Stimulated activated CD4-positive, alpha-beta T cell treated with anti-CD3 and anti-CD28 coated beads, Interleukin-1b, Interleukin-23, amount 100 ng/mL, for 24 hours (primary cell): ENCODE data around the gene TMEM221.
A peak's percentile ranks its signal among the peaks of the same experiment; 100 is the strongest.

Experiments
- DNase-seq, 4 experiments: peaks; one replicate each; pipeline ENCODE4 v3.0.0-alpha.2; 2020; ENCODE audit warnings: low read depth in 4 of 4, low spot score in 1 of 4

TMEM221 gene

DNA sequence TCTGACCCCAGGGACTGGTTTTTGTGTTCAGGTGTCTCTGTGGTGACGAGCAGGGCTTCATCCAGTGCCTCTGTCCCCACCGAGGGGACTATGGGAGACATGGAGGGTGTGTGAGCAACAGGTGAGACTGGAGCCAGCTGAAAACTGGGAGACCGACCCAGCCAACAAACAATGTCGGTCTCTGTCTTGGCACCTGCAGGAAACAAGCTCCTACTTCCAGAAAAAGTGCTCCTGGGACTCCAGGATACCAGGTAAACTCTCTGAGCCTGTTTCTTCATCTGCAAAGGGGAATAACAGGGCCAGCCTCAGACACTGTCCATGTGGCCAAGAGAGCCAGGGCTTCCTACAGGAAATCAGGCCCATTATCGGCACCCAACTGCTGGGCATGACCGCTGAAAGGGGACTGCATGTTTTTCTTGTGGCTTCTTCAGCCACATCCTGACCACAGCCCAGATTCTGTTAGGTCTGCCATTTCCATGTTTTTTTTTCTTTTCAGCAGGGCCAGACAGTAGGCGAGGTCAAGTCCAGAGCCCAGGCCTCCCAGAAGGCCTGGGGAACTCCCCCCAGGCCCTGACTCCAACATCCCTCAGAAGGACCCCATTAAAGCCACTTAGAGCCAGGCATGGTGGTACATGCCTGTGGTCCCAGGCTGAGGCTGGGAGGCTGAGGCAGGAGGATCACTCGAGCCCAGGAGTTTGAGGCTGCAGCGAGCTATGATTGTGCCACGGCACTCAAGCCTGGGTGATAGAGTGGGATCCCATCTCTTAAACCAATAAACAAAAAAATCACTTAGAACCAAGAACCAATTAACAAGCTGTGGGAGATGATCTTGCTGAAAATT, 42.2 kb downstream of the TMEM221 start:
- DNase-seq: no peak

DNA sequence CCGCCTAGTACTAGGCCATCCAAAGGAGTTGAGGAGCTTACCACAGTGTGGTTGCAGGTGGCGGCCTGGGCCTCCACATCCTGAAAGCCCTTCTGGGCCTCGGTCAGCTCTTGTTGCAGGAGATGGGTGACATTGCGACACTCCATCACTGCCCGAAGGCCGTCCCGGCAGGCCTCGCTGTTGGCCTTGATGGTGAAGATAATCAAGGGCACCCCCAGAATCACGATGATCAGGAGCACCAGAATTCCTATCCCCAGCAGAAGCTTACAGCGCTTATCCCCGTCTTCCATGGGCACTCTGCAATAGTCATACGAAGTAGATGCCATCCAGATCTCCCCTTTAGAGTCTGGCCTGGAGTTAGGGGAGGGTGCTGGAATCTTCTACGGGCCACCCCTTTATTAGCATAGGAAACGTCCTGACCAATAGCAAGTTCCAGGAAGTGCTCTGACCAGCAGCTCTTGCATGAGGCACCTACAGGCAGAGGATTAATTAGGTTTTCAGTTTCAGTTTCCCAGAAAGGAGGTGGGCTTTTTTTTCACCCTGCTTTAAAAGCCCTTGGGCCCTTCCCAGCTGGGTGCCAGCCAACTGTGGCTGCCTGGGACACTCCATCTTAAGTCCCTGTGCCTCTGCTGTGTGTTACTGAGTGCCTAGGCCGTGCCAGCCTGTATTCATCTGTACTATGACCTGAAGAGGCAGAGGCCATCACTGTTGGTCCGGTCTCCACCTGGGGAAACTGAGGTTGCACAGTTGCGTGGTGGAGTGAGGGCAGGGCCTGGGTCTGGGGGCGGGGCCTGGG, 43.0 kb downstream of the TMEM221 start, which contains the start of gene BST2:
Gene BST2 (minus strand): TSS at position 381 of the 796 bp plus-strand sequence. CDS start 55 bp downstream, at position 326.
- DNase-seq: peak in 1 of 4 experiments; percentile 36

DNA sequence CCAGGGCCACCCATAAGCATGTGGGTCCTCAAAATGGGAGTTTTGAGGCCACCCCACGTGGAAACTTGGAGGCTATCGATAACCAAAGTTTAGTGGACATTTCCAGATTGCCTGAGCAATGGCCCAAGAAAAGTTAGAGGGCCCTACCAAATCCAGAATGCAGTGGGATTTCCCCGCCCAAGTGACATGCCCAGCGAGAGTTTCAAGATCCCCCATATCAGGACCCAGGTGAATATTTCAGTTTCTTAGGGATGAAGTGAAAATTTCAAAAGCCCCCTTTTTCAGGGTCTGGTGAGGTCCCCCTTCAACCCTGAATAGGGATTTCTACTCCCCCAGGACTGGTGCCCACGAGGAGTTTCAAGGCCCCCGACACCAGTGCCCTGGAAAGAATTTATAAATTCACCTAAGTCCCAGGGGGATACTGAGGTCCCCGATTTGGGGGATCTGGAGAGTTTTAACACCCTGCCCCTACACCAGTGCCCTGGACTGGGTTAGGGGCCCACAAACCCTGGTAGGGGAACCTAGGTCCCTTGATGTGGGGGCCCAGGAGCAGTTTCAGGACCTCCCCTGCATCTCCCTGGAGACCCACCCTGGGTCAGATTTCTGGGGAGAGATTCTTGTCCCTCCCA, 43.7 kb downstream of the TMEM221 start:
- DNase-seq: no peak

DNA sequence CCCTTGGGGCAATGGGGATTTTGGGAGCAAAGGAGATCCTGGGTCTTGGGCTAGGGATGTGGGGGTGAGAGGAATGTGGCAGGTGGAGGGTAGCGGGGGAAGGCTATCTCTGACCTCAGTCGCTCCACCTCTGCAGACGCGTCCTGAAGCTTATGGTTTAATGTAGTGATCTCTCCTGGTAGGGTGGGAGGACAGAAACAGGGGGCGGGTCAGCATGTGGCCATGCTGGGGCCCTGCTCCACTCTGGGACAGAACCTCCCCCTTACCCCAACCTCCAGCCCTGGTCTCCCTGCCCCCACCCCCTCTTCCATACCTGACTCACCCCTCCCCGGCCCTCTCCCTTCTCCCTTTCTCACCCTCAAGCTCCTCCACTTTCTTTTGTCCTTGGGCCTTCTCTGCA, 44.5 kb downstream of the TMEM221 start:
- DNase-seq: no peak

GRCh38 chr19:17402982-17403855, 45.2 kb downstream of the TMEM221 start:
- DNase-seq: no peak

- no peak for DNase-seq
Measured at GRCh38 chr19:17401628-17402027, 46.8 kb downstream of the TMEM221 start.

DNA sequence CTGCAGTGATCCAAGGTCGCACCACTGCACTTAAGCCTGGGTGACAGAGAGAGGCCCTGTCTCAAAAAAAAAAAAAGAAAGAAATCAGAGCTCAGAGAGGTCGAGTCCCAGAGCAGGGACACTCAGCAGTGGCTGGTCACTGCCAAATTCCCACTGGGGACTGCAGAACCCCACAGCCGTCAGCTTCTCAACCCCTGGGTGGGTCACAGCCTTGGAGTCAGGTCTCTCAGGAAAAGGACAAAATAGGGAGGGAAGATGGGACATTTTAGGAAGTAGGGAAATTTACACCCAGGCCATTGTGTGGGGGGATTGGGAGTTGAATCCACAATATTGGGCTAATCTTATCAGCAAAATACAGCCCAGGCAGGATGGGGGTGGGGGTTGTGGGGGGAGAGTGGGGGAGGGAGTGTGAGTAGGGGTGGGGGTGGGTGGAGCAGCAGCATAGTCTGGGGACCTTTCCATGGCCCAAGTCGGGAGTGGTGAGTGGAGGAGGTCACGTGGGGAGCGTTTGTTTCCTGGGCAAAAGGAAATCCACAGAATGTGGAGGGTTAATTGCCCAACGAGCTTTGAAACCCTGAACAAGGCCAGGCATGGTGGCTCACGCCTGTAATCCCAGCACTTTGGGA, 49.5 kb downstream of the TMEM221 start:
- DNase-seq: no peak

GRCh38 chr19:17394891-17395415, 53.5 kb downstream of the TMEM221 start:
- DNase-seq: peak in 3 of 4 experiments; percentile 53 to 69 (median 67)

DNA sequence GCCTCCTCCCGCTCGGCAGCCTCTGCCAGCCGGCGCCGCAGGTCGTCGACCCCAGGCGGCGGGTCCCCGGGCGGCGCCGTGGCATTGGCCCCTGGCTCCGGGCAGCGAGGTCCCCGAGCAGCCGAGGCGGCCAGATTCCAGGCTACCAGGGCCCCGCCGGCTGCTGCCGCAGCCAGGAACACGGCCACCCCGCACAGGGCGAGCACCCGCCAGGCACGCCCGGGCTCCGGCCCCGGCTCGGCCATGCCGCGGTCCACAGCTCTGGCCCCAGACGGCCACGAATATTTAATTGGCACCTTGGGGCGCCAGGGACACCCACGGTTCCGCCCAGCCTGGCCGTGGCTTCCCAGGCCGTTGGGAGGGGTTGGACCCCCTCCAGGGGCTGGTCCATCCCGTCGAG, 54.6 kb downstream of the TMEM221 start, which contains the start of gene CCDC194:
Gene CCDC194 (minus strand): TSS at position 283 of the 400 bp plus-strand sequence. CDS start 38 bp downstream, at position 245.
- no peak for DNase-seq

GRCh38 chr19:17393002-17393401, 55.5 kb downstream of the TMEM221 start:
- no peak for DNase-seq

DNA sequence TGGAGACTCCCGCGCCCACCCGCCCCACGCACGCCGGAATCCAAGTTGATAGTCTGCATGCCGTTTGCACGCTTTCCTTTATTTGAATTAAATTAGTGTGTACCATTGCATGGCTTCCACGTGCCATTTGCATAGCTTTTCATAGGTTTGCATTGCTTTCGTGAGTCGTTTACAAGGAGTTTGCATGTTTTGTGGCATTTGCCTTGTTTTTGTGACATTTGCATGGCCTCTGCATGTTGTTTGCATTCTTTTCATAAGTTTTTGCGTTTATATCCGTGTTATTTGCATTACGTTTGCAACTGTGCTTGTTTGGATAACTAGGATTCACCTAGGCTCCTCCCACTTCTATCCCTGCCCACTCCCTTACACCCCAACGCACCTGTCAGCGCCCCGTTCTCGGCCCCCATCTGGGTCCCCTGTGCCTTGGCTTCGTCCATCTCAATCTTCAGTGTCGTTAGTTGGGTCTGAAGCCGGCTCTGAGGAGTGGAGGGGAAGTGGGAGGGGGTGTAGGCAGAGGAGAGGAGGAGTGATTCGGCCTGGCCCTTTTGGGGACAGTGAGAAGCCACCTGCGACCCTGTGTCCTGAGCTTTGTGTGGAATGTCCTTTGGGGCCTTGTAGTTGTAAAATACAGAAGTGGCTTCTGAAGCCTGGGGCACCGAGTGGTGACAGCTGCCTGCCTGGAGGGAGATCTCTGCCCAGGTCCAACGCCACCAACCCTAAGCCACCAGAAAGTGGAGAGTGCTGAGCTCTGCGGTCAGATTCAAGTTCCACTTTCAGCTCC, 56.9 kb downstream of the TMEM221 start:
- no peak for DNase-seq

DNA sequence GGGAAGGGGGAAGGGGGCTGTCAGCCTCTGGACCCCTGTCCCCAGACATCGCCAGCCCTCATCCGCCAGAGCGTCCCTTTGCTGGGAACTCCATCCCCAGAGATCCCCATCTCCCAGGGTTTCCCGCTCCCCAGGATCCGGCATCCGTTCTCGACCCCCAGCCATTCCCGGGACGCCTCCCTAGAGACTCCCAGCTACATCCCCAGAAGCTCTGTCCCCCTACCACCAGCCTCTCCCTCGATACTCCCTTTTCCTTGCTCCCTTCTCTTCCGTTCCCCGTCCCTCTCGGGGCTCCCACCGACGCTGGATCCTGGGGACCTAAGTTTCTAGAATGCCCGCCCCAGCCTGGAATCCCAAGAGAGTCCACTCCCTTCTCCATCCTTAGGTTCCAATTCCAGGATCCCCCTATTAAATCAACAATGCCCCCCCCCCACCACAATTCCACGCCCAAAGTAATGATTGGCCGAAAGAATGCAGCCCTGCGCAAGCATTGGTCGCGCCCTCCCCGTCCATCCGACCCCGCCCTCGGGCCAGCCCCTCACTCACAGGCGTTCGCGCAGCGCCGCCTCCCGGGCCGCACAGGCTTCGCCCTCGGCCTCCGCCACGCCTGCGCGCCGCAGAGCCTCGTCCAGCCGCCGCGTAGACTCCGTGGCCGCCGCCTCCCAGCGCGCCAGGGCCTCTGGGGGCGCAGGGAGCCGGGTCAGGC, 57.6 kb downstream of the TMEM221 start:
- DNase-seq: peak; percentile 71 to 90 (median 82)

- DNase-seq: no peak
Measured at GRCh38 chr19:17389957-17390664, 58.4 kb downstream of the TMEM221 start.

GRCh38 chr19:17389288-17389687, 59.2 kb downstream of the TMEM221 start:
- DNase-seq: no peak

GRCh38 chr19:17385878-17386611, 62.4 kb downstream of the TMEM221 start:
- DNase-seq: peak in 3 of 4 experiments; percentile 46 to 51 (median 48)
